ENCODE results near the gene TPPP. TPM values are rescaled to one million over a fixed set of nuclear protein-coding genes. Genes with fewer than 3 reads are reported as not detected.

The TPPP gene
- total RNA-seq, 1 experiment from 2014 or later = 3.9 TPM

GRCh38 chr5:675111-675870 lies 17.9 kb downstream of the TPPP start:
- no peak overlapping the region for H3K9ac ChIP-seq (ENCODE audit: low read length)
- no TSS peak for BruUV-seq (replicated peaks)
- DNase-seq (ENCODE audit: low read depth, low spot score) (no peak), ATAC-seq (no peak)
- no peaks in the 10 kb centered on the region for H3K9me3 ChIP-seq (ENCODE audit: control insufficient read depth in 1 of 2, insufficient read depth in 1 of 2, low read depth in 1 of 2, low read length in 2 of 2)
- no peak overlapping the region for H3K27ac ChIP-seq (ENCODE audit: low read depth, low read length)
- RAD21 ChIA-PET (ENCODE audit: low non-redundant PET in 1 of 2, low total read pairs in 2 of 2, uncharacterized antibody in 2 of 2, unreplicated experiment in 2 of 2) = no interaction called here
- no peaks in the 10 kb centered on the region for H3K27me3 ChIP-seq (ENCODE audit: insufficient read depth, low read length)
- H3K36me3 ChIP-seq (ENCODE audit: control insufficient read depth in 1 of 2, insufficient read depth in 2 of 2, low read length in 2 of 2) = no peaks in the 10 kb centered on the region
- POLR2A ChIA-PET = no interaction called here
- H3K4me1 ChIP-seq (ENCODE audit: control insufficient read depth in 1 of 2, insufficient read depth in 2 of 2, low read length in 2 of 2) = peaks cover 0 to 23% of the 10 kb centered on the region in 2 experiments; a peak in 2 of 4 replicates
- TF ChIP-seq ELF1 (IDR thresholded peaks at IDR 0.05; ENCODE audit: borderline replicate concordance, low read depth) (no peak), TCF7L2 (IDR thresholded peaks at IDR 0.05; ENCODE audit: borderline replicate concordance, extremely low read depth, insufficient read depth, insufficient read length) (no peak), RAD21 (IDR thresholded peaks at IDR 0.05; ENCODE audit: low read depth) (no peak), MAX (IDR thresholded peaks at IDR 0.05) (no peak), SP1 (IDR thresholded peaks at IDR 0.05; ENCODE audit: low read depth) (no peak), SIN3A (IDR thresholded peaks at IDR 0.05; ENCODE audit: low read depth) (no peak), YY1 (IDR thresholded peaks at IDR 0.05; ENCODE audit: extremely low read depth, insufficient replicate concordance, low read depth, low read length) (no peak)
- no peaks in the 10 kb centered on the region for H3K9me2 ChIP-seq (ENCODE audit: insufficient read depth)
- H4K20me1 ChIP-seq (ENCODE audit: insufficient read depth) = no peaks in the 10 kb centered on the region
- intact Hi-C loops (cut with micrococcal nuclease) = loop anchor here (10.0 kb wide), 1 partner anchor 490 kb away; no protein-coding TSS in a partner anchor
- no peaks in the 10 kb centered on the region for H3K79me2 ChIP-seq (ENCODE audit: insufficient read depth, low read length)
- H3K4me2 ChIP-seq (ENCODE audit: low read length) = no peak overlapping the region
- H3K4me3 ChIP-seq (replicated peaks in 1 of 2; ENCODE audit: low read depth in 1 of 2, low read length in 2 of 2) = no peak overlapping the region
- no peak overlapping the region for H2AFZ ChIP-seq (ENCODE audit: low read depth, low read length, poor library complexity, severe bottlenecking)
- CTCF ChIA-PET = no interaction called here

- H4K20me1 ChIP-seq (ENCODE audit: insufficient read depth) = no peaks in the 10 kb centered on the region
- no peaks in the 10 kb centered on the region for H3K9me2 ChIP-seq (ENCODE audit: insufficient read depth)
- BruUV-seq (replicated peaks) = no TSS peak
- no peak overlapping the region for H3K9ac ChIP-seq (ENCODE audit: low read length)
- ChIA-PET POLR2A (no interaction called here), CTCF (no interaction called here), RAD21 (ENCODE audit: low non-redundant PET in 1 of 2, low total read pairs in 2 of 2, uncharacterized antibody in 2 of 2, unreplicated experiment in 2 of 2) (no interaction called here)
- H3K4me2 ChIP-seq (ENCODE audit: low read length) = no peak overlapping the region
- H3K79me2 ChIP-seq (ENCODE audit: insufficient read depth, low read length) = no peaks in the 10 kb centered on the region
- DNase-seq (ENCODE audit: low read depth, low spot score) (no peak), ATAC-seq (no peak)
- no peaks in the 10 kb centered on the region for H3K27me3 ChIP-seq (ENCODE audit: insufficient read depth, low read length)
- H3K9me3 ChIP-seq (ENCODE audit: control insufficient read depth in 1 of 2, insufficient read depth in 1 of 2, low read depth in 1 of 2, low read length in 2 of 2) = no peaks in the 10 kb centered on the region
- no peaks in the 10 kb centered on the region for H3K36me3 ChIP-seq (ENCODE audit: control insufficient read depth in 1 of 2, insufficient read depth in 2 of 2, low read length in 2 of 2)
- peaks cover 0 to 23% of the 10 kb centered on the region in 2 experiments; a peak in 2 of 4 replicates for H3K4me1 ChIP-seq (ENCODE audit: control insufficient read depth in 1 of 2, insufficient read depth in 2 of 2, low read length in 2 of 2)
- intact Hi-C loops (cut with micrococcal nuclease) = loop anchor here (10.0 kb wide), 1 partner anchor 490 kb away; no protein-coding TSS in a partner anchor
- no peak overlapping the region for H2AFZ ChIP-seq (ENCODE audit: low read depth, low read length, poor library complexity, severe bottlenecking)
- H3K27ac ChIP-seq (ENCODE audit: low read depth, low read length) = no peak overlapping the region
- H3K4me3 ChIP-seq (replicated peaks in 1 of 2; ENCODE audit: low read depth in 1 of 2, low read length in 2 of 2) = no peak overlapping the region
- TF ChIP-seq ZFX (IDR thresholded peaks at IDR 0.05) (no peak), CEBPB (IDR thresholded peaks at IDR 0.05; ENCODE audit: low read depth) (no peak), POLR2A (IDR thresholded peaks at IDR 0.05; ENCODE audit: borderline replicate concordance, extremely low read depth, insufficient read depth, insufficient read length) (no peak), FOSL1 (IDR thresholded peaks at IDR 0.05; ENCODE audit: low read depth) (no peak), EZH2phosphoT487 (IDR thresholded peaks at IDR 0.05; ENCODE audit: borderline replicate concordance) (no peak), ZNF274 (IDR thresholded peaks at IDR 0.05; ENCODE audit: low read depth, low read length) (no peak), SP1 (IDR thresholded peaks at IDR 0.05; ENCODE audit: low read depth) (no peak), CTCF (IDR thresholded peaks at IDR 0.05 in 2 of 3, conservative IDR thresholded peaks at IDR 0.05 in 1 of 3; ENCODE audit: borderline replicate concordance in 1 of 3, insufficient read depth in 1 of 3, low read depth in 2 of 3, low read length in 2 of 3) (no peak), ZBTB33 (IDR thresholded peaks at IDR 0.05; ENCODE audit: extremely low read depth, insufficient replicate concordance, low read length) (no peak), YY1 (IDR thresholded peaks at IDR 0.05; ENCODE audit: extremely low read depth, insufficient replicate concordance, low read depth, low read length) (no peak), JUND (IDR thresholded peaks at IDR 0.05) (no peak), EGR1 (IDR thresholded peaks at IDR 0.05; ENCODE audit: low read depth) (no peak), RAD21 (IDR thresholded peaks at IDR 0.05; ENCODE audit: low read depth) (no peak)
Measured at GRCh38 chr5:674630-675011, 18.5 kb downstream of the TPPP start.
